Parathyroid adenoma (tissue), 2 donors: Measurements from ENCODE around the gene TRIOBP.
A peak's percentile ranks its signal among the peaks of the same experiment; 100 is the strongest.

Experiments used
- H2AFZ ChIP-seq: fragments of 300-600 bp; sonication (generic); one replicate; pipeline ENCODE4 v1.7.0; 2017; ENCODE audit warnings: antibody characterized with exemption, mild to moderate bottlenecking
- H3K27ac ChIP-seq: fragments of 300-600 bp; sonication (generic); one replicate; pipeline ENCODE4 v1.7.0; 2017
- H3K27me3 ChIP-seq: fragments of 300-600 bp; sonication (generic); one replicate; pipeline ENCODE4 v1.7.0; 2017; ENCODE audit warnings: low read length; ENCODE audit not compliant: control insufficient read depth, insufficient read depth
- H3K36me3 ChIP-seq: fragments of 300-600 bp; sonication (generic); one replicate; pipeline ENCODE4 v1.7.0; 2017; ENCODE audit warnings: low read length; ENCODE audit not compliant: control insufficient read depth, insufficient read depth
- H3K4me1 ChIP-seq: fragments of 300-600 bp; sonication (generic); one replicate; pipeline ENCODE4 v1.7.0; 2017; ENCODE audit warnings: control low read depth
- H3K4me2 ChIP-seq: fragments of 300-600 bp; sonication (generic); one replicate; pipeline ENCODE4 v1.7.0; 2017; ENCODE audit warnings: low read length
- H3K4me3 ChIP-seq: fragments of 300-600 bp; sonication (generic); one replicate; pipeline ENCODE4 v1.7.0; 2017; ENCODE audit warnings: low read depth, low read length
- H3K79me2 ChIP-seq: fragments of 300-600 bp; sonication (generic); one replicate; pipeline ENCODE4 v1.7.0; 2017; ENCODE audit warnings: control low read depth
- H3K9ac ChIP-seq: fragments of 300-600 bp; sonication (generic); one replicate; pipeline ENCODE4 v1.7.0; 2017; ENCODE audit warnings: mild to moderate bottlenecking
- H3K9me3 ChIP-seq: fragments of 300-600 bp; sonication (generic); one replicate; pipeline ENCODE4 v1.7.0; 2017; ENCODE audit warnings: low read length; ENCODE audit not compliant: control insufficient read depth
- CTCF ChIP-seq: fragments of 300-600 bp; sonication (generic); IDR thresholded peaks from one replicate; pipeline ENCODE4 v1.7.0; 2017; ENCODE audit warnings: antibody characterized with exemption, mild to moderate bottlenecking
- donor health status: primary hyperparathyroidism.

The TRIOBP gene

DNA sequence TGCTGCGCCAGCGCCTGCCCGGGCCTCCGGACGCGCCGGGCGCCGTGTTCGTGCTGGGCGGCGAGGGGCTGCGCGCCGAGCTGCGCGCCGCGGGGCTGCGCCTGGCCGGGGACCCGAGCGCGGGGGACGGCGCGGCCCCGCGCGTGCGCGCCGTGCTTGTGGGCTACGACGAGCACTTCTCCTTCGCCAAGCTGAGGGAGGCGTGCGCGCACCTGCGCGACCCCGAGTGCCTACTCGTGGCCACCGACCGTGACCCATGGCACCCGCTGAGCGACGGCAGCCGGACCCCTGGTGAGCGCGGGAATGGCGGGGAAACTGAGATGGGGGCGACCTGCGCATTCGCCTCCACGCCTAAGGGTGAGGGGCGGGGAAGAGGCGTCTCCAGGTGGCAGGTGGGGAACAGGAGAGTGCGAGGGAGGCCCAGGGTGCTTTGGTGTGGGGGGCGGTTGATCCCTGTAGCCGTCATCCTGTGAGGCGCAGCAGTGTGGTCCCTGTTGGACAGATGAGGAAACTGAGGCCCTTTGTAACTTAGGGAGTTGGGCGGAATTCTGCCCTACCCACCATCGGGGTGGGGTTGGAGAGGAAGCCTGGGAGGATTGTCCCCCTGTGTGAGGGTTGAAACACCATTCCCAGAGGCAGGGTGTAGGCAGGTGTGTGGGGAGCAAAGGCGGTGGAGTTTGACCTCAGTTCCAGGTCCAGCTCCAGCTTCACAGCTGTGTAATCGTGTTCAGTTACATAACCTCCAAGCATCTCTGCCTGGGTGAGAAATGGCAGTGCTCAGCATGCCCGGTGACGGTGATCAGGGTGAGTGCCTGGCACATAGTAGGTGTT, 37.6 kb upstream of the TRIOBP start:
- Histone ChIP-seq H3K27me3 (no peaks in the 10 kb centered on the region), H2AFZ (no peak overlapping the region), H3K9me3 (no peaks in the 10 kb centered on the region), H3K4me3 (peak overlapping the region; percentile 55), H3K36me3 (no peaks in the 10 kb centered on the region), H3K9ac (no peak overlapping the region), H3K27ac (no peak overlapping the region), H3K79me2 (no peaks in the 10 kb centered on the region), H3K4me2 (peak overlapping the region; percentile 93), H3K4me1 (peaks cover 9% of the 10 kb centered on the region)
- no peak for TF ChIP-seq CTCF

GRCh38 chr22:37659897-37660708, 36.7 kb upstream of the TRIOBP start:
- no peaks in the 10 kb centered on the region for H3K36me3 ChIP-seq
- no peak for TF ChIP-seq CTCF
- peak overlapping the region; percentile 55 for H3K4me3 ChIP-seq
- H3K27me3 ChIP-seq, result no peaks in the 10 kb centered on the region
- H3K9me3 ChIP-seq, result no peaks in the 10 kb centered on the region
- no peak overlapping the region for H3K27ac ChIP-seq
- no peak overlapping the region for H2AFZ ChIP-seq
- H3K79me2 ChIP-seq, result no peaks in the 10 kb centered on the region
- H3K4me2 ChIP-seq, result peak overlapping the region; percentile 93
- peaks cover 9% of the 10 kb centered on the region for H3K4me1 ChIP-seq
- H3K9ac ChIP-seq, result no peak overlapping the region

DNA sequence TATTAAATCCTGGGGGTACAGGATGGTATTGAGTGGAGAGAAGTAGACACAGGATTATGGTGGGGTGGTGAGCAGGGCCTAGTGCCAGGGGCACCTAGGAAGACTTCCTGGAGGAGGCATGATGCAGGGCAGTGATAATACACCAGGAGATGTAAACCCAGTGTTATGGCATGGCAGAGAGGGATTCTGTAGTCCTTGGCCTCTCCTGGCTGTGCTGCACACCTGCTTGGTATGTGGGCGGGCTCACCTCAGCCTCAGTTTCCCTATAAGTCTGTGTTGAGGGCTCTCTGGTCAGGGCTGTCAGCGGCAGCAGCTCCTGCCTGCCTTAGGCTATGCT, 36.2 kb upstream of the TRIOBP start:
- Histone ChIP-seq H3K4me1 (peaks cover 9% of the 10 kb centered on the region), H3K27me3 (no peaks in the 10 kb centered on the region), H3K79me2 (no peaks in the 10 kb centered on the region)

GRCh38 chr22:37661160-37661924, 35.5 kb upstream of the TRIOBP start:
- Histone ChIP-seq H3K4me3 (no peak overlapping the region), H3K9ac (no peak overlapping the region), H3K27me3 (no peaks in the 10 kb centered on the region), H2AFZ (no peak overlapping the region), H3K4me2 (no peak overlapping the region), H3K36me3 (no peaks in the 10 kb centered on the region), H3K4me1 (peaks cover 9% of the 10 kb centered on the region), H3K9me3 (no peaks in the 10 kb centered on the region), H3K79me2 (no peaks in the 10 kb centered on the region), H3K27ac (peak overlapping the region; percentile 42)
- peak; percentile 37 for TF ChIP-seq CTCF

More for the DNA sequence above, 36.2 kb upstream of the TRIOBP start:
- TF ChIP-seq CTCF, result no peak
- H2AFZ ChIP-seq, result no peak overlapping the region
- H3K9ac ChIP-seq, result no peak overlapping the region
- H3K4me2 ChIP-seq, result no peak overlapping the region
- H3K9me3 ChIP-seq, result no peaks in the 10 kb centered on the region
- H3K4me3 ChIP-seq, result no peak overlapping the region
- H3K36me3 ChIP-seq, result no peaks in the 10 kb centered on the region
- H3K27ac ChIP-seq, result peak overlapping the region; percentile 42
